ENCODE measurements around the gene DMBX1.

The DMBX1 gene

DNA sequence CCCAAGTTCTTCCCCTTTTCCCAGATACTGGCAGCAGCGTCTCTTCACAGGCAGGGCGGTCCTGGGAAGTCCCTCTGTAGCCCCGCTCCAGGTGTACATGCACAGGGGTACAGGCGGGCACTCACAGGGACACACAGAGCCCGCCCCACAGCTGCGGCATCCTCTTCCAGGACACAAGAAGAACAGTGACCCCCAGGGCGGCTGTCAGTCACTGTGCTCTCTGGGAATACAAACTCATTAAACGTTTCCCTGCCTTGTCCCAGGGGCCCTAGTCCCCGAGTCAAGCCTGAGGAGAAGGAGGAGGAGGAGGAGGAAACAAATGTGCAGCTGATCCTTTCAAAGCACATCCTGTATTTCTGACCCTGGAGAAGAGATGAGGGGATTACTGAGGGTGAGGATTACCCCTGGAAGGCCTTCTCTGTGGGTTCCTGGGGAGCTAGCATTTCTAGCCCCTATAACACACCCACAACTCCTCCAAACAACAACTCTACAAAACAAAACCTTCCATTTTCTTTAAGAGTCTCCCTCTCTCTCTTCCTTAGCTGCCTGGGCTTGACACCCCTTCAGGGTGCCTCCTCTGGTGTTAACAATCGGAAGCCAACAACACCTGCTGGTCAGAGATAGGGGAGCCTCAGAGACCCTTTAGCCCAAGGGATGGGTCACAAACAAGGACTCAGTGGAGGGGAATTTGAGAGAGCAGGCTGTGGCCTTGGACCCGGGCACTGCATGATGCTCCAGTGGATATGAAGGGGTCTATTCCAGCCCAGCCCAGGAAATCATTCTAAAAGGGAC, 28.4 kb upstream of the DMBX1 start:
- FAIRE-seq: no peak

GRCh38 chr1:46461809-46462448, 27.7 kb upstream of the DMBX1 start:
- FAIRE-seq: no peak

- FAIRE-seq: no peak
Measured at GRCh38 chr1:46464013-46464548, 25.6 kb upstream of the DMBX1 start.

DNA sequence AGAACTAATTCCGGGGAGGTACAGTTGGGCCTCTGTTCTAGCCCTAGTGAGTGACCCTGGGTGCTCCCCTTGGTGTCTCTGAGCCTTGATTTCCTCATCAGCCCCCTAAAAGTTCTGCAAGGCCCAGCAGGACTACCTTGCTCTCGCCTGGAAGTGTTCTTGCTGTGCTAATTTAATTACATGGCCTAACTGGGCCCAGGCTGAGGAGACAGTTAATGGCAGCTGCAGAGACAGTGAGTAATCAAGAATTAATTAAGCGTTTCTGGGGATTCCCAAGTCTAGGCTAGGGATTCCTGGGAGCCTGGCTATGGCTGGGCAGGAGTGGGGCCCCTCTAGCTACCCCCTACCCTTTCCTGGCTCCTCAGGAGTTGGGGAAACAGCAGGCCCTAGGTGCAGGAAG, 24.7 kb upstream of the DMBX1 start:
- FAIRE-seq: no peak

DNA sequence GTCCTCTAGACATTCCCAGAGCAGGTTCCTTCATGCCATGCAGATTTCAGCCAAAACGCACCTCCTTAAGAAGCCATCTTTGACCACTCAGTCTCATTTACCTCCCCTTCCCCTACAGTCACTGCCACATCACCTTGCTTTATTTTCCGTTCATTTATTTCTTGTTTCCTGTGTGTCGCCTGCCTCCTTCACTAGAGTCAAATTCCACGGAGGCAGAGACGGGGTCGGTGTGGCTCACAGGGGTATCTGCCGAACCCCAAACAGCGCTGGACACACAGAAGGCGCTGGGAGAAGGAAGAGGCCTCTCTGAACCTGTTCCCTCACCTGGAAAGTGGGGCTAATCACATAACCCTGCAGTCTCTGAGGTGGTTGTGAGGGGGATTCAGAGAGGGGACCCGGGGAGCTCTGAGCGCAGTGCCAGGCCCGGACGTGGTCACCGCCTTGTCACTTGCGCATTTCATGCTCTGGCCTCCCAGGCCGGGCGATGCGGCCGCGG, 23.6 kb upstream of the DMBX1 start:
- no peak for FAIRE-seq

GRCh38 chr1:46466477-46467182, 23.0 kb upstream of the DMBX1 start:
- FAIRE-seq: no peak

DNA sequence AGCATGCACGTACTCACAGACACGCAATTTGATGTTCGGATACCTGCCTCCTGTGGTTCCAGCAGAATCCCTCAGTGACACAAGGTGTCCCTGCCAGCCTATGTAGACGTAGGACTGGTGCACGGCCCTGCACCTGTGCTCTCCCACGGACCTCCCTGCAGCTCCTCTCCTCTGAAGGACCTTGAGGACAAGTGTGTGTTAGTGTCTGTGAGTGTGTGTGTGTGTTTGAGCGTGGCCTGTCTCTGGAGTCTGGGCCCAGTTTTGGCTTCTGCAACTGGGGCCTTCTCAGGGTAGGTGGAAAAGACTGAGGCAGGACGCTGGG, 22.5 kb upstream of the DMBX1 start:
- FAIRE-seq: no peak

- no peak for FAIRE-seq
Measured at GRCh38 chr1:46469881-46470280, 19.8 kb upstream of the DMBX1 start.

- no peak for FAIRE-seq
Measured at GRCh38 chr1:46471848-46472492, 17.7 kb upstream of the DMBX1 start.

DNA sequence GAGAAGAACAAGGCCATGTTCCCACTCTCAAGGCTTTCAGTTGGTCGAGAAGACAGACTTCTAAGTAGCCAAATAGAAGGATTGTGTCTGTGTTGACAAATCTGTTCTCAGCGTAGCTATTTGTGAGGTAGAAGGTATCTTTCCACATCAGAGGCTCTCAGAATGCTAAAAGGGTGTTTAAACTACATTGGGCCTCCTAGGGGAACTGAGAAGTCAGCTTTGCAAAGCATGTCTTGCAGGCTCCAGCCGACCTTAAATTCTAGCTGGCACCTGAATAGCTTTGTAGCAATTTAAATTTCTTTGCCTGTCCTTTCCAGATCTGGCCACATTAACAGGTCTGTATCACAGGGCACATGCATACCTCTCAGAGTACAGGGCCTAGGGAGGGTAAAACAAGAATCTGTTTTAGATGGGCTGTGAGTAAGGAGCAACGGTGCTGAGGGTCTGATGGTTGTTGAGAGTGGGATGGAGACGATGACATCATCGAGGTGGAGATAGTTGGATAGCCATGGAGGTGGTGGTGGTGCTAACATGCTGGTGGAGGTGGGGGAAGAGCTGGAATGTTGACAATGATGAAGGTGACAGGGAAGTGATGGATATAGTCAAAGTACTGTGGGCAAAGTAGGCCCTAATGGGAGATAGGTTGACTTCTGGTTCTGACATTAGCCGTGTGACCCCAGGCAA, 17.0 kb upstream of the DMBX1 start:
- no peak for FAIRE-seq

DNA sequence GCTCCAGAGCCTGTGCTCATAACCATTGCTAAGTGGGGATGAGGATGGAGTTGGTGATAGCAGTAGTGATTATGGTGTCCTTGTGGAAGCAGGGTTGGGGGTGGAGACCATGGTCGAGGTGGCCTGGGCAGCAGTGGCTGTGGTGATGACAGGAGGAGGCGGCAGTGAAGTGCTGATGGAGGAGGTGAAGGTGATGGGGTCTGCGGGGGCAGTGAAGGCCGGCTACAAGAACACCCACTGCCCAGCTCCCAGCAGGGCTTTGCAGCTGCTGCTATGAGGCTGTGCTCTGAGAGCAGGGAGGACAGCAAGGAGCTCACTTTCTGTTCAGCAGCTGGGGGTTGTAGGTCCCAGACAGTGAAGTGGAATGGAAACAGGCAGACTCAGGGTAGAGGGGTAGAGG, 15.6 kb upstream of the DMBX1 start:
- no peak for FAIRE-seq

DNA sequence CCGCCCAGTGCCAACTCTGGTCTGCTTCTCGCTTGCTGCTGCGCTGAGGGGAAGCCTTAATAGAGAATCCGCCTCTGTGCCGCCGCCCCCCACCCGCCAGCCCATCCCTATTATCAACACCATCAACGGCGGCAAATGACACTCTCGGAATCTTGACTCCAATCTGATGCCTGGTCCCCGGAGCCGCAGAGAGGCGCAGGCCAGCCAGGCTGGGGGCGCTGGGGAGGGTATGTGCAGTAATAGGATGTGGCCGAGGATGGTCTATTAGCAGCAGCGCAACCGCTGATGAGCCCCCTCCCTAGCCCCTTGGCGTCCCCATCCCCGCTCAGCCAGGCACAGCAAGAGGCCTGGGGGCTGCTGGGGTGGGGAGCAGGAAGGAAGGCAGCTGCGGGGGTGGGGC, 15.1 kb upstream of the DMBX1 start:
- no peak for FAIRE-seq

DNA sequence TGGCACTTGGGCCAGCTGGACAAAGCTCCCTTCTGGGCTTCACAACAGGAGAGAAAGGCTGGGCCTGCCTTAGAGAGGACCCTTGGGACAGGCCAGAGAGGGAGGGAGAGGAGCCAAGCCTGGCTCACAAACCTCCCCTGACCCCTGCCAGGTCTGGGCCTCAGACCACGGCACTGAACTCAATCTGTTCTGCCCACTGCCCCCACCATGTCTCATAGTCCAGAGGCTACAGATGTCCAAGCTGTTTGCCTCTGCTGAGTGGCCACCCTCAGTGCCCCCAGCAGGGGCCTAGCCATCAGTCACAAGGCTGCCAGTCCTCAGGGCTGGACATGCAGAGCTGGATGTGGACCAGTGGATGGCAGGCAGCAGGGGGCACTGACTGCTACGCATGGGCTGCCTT, 13.0 kb upstream of the DMBX1 start:
- no peak for FAIRE-seq

DNA sequence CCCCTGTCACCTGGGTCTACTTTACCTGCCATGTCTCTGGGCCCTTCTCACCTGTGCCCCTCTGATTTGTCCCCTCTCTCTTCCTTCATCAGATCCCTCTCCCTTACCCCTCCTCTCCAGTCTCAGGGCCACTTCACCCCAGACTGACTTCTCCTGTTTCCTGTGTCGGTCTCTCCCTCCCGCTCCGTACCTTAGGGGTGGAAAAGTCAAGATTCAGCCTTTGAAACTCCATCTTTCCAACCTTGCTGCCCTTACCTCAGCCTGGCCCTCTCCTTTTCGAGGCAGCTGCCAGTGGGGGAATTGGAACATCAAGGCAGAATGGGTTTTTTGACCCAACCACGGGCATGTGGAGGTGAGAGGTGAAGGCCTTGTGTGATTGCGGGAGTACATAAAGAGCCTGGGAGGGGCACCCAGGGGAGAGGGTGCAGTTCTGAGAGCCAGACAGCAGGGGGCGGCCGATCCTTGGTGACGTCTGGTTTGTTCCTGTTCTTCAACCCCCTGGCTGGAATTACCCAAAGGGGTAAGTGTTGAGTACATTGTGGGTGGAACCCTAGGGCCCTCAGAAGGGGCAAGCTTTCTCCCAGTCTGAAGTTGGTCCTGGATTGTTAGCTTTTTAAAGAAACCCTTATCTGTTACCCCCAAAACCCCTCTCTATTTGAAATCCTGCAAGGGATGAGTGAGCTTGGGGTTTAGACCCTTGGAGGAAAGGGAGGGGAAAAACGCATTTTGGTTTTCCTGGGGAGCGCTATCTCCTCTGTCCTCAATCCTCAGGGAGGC, 12.3 kb upstream of the DMBX1 start:
- FAIRE-seq: no peak

DNA sequence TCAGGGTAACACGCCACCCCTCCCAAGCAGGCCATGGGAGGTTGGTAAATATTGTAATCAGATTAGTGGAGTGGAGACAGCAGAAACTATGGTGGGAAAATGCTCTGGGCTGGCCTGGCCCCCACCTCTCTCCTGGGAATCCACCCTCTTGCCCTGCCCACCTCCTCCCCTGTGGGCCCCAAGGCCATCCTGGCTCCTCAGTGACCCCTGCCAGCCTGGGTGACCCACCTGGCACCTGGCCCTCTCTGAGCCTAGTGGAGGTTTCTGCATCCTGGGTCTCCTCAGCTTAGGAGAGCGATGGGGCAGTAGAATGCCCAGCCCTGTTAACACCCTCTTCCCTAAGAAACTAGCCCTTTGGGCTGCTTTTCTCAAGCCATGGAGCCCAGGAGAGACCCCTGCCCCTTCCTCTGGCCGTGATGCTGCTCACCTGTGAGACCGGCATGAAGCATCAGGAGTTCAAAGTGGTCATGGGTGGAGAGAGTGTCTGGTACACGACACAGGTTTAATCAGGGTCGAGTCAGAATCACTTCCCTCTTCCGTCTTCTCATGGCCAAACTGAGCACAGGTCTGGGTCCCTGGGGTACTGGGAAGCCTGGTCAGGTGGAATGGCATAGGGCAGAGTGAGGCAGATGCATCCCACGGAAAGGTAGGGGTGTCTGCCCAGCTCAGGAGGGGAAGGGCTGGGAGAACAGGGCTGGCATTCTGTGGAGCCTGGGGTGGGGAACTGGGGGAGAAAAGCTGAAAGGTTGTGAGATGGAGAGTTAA, 10.7 kb upstream of the DMBX1 start:
- FAIRE-seq: no peak

- FAIRE-seq: no peak
Measured at GRCh38 chr1:46479744-46480350, 9.8 kb upstream of the DMBX1 start.

DNA sequence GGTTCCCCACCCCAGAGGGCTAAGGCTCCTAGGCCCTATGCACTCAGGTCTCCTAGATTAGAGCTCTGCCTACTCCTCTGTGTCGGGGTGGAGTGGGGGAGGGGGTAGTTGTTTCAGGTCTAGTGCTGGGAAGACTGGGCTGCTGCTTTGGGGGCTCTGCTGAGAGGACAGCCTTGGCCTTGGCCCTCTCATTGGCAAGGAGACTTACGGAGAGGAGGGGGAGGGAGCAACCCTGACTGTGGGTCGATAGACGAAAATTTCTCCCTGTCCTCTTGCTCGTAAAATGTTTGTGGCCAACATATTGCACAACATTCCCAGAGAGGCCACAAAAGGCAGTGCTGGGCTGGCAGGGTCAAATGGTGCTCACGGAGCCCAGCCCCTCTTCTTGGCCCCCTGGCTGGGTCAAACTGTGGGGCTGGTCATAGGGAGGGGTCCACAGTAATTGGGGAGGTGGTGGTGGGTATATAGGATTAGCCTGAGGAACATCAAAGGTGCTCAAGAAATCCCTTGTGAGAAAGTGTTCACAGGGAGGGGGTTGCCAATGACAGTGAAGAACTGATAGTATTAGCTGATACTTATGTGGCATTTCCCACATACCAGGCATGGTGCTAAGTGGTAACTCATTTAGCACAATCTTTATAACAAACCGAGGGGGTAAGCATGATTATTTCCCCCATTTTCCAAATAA, 8.5 kb upstream of the DMBX1 start:
- no peak for FAIRE-seq

GRCh38 chr1:46481961-46482360, 7.7 kb upstream of the DMBX1 start:
- FAIRE-seq: no peak

GRCh38 chr1:46483589-46483988, 6.0 kb upstream of the DMBX1 start:
- no peak for FAIRE-seq

Measured in G401.6 (cell line).